ENCODE results near the gene WDFY4.

Gene WDFY4

GRCh38 chr10:49008505-49009198, 324.0 kb downstream of the WDFY4 start:
- no peak for DNase-seq

DNA sequence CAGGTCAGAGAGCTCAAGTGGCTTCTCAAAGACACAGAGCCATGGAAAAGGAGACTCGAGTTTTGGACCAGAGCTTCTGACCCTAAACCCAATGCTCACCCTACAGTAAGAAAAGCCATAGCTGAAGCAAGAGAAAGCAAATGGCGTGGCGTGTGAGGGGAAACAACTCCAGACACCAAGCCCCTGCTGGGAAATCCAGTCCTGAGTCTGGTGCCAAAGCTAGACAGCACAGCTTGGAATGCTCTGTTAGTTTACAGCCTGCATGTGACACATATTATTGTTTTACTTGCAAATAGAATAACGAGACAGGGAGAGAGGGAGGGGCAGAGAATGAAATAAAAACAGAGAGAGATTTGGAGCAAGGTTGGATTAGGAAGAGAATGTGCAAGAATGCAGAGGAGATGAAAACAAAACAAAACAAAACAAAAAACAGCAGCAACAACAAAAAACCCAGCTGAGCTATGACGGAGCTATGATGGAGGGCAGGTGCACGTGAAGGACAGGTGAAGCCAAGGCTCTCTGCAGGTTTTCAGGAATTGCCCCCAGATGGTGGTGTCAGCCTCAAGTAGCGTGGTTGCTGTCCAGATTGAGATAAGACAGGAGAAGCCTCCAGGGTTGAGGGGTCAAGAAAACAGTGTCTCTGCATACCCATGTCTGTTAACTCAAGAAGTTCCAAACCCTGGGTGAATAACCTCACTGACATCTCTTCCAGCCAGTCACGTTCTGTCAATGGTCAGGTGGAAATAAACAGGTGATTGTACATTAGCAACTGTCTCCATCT, 324.7 kb downstream of the WDFY4 start:
- no peak for DNase-seq

- no peak for DNase-seq
Observed at GRCh38 chr10:49010295-49010694, 325.6 kb downstream of the WDFY4 start.

- no peak for DNase-seq
Observed at GRCh38 chr10:49010865-49011264, 326.2 kb downstream of the WDFY4 start.

DNA sequence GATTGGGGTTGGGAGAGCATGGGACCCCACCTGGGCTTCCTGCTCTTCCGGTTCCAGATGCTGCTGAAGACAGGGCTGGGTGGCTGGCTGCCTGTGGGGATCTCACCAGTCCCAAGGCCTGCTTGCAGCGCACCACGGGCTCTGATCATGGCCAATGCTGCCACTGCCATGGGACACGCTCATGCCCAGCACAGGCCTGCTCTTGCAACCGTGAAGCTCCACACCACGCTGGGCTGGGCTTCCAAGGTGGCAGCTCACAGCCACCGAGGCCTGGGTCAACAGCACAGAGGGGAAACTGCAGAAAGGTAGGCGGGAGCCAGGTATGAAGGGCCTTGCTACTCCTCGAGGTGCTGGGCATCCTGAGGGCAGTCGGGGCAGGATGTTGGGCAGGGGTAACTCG, 327.1 kb downstream of the WDFY4 start:
- DNase-seq = no peak

GRCh38 chr10:49012603-49013002, 327.9 kb downstream of the WDFY4 start:
- DNase-seq = no peak

DNA sequence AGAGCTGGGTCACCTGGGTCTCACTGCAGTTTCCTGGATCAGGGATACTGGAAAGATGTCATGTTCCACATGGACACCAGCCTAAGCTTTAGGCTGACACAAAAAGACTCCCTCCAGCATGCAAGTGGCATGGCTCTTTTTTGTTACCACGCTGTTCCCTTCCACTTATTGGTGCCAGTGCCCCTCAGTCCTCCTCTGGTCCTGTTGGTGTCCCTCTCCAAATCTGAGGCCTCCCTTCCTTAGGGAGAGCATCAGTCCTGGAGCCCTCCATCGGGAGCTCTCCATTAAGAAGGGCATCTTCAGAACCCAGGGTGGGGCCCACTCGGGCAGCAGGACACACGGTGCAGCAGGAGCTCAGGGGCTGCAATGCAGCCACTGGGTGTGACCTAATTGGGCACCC, 331.0 kb downstream of the WDFY4 start:
- no peak for DNase-seq

GRCh38 chr10:49021685-49022084, 337.0 kb downstream of the WDFY4 start:
- DNase-seq = no peak

DNA sequence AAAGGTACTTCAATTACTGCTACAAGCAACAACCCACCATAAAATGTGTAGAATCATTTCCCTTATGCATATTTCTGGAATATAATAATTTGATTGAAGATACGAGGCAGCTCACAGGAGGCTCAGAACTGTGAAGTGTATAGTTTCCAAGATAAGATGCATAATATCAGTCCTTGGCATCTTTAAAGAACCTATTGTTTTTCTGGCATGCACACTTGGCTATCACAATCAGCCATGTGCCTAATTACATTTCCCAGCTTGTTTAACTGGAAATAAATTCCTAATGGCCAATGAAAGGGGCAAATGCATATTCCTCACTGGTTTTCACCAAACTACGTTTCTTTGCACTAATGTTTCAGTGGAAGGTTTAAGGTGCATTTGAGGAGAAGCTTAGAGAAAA, 338.4 kb downstream of the WDFY4 start:
- no peak for DNase-seq

GRCh38 chr10:49023752-49024151, 339.1 kb downstream of the WDFY4 start:
- DNase-seq = no peak

DNA sequence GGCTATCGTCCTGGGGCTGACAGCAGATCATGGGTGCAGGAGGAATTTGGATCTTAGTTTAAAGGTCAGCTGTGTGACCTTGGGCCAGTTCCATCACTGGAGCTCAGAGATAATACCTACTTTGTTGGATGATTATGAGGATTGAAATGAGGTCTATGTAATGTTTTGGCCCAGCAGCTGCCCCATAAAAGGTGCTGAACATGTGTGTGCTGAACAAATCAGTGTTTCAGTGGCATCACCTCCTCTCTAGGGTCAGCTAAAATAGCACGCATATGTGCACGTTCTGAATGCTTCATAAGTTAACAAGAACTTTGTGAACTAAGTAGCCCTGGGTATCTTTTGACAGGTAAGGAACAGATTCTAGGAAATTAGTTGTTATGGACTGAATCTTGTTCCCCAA, 339.8 kb downstream of the WDFY4 start:
- DNase-seq = no peak

GRCh38 chr10:49025347-49025983, 340.8 kb downstream of the WDFY4 start:
- no peak for DNase-seq

GRCh38 chr10:49028639-49029038, 344.0 kb downstream of the WDFY4 start:
- DNase-seq = no peak

DNA sequence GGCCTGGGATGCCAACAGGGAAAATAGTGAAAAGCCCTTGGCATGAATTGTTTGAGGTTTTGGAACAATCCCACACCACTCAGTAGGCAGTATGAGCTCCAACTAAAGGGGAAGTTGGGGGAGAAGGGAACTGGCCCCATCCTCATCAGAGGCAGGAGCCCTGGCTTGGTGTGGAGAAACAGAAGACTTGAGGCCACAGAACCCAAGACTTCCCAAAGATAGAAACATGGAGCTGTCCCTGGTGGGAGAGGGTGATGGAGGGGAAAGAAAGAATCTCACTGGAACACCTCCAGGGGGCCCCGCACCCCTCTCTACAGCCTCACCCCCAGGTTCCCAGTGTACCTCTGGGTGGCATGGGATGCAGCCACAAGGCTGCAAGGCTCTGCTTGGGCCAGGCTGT, 345.0 kb downstream of the WDFY4 start:
- DNase-seq = no peak

Data from activated CD4-positive, alpha-beta T cell treated with anti-CD3 and anti-CD28 coated beads, Interleukin-2, amount 50 U/mL, for 1 hour (primary cell).